C4-2B (cell line): ENCODE measurements around the gene DCLRE1A.

Experiments used
- H3K27ac ChIP-seq: fragments of 450-650 bp; 2 replicates; pipeline ENCODE4 v1.5.1; 2017
- ZFX ChIP-seq: fragments of 450-650 bp; IDR thresholded peaks from 2 replicates; pipeline ENCODE4 v1.6.1; 2017
- TF ChIP-seq, protein P1 (sequence below): fragments of 450-650 bp; conservative IDR thresholded peaks from 2 replicates; pipeline ENCODE4 v1.5.1; 2017; ENCODE audit warnings: mild to moderate bottlenecking

DCLRE1A gene

DNA sequence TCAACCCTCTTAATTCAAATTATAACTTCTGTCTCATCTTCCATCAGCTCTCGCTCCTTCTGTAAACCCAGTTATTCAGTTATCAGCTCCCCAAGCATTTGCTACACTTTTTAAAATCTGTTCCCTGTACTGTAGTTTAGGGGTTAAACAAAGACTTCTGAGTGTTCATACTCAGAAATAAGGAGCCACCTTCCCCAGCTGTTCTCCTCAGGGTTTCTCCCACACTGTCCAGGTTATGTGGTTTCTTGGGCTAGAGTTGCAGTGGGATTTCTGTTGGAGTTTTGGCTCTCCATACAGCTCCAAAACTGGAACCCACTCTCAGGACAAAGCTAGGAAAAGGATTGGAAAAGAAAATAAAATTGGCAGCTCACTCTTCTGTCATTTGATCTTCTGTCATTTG is 21.3 kb upstream of the DCLRE1A start:
- TF ChIP-seq ZFX = no peak
- TF ChIP-seq, protein P1, sequence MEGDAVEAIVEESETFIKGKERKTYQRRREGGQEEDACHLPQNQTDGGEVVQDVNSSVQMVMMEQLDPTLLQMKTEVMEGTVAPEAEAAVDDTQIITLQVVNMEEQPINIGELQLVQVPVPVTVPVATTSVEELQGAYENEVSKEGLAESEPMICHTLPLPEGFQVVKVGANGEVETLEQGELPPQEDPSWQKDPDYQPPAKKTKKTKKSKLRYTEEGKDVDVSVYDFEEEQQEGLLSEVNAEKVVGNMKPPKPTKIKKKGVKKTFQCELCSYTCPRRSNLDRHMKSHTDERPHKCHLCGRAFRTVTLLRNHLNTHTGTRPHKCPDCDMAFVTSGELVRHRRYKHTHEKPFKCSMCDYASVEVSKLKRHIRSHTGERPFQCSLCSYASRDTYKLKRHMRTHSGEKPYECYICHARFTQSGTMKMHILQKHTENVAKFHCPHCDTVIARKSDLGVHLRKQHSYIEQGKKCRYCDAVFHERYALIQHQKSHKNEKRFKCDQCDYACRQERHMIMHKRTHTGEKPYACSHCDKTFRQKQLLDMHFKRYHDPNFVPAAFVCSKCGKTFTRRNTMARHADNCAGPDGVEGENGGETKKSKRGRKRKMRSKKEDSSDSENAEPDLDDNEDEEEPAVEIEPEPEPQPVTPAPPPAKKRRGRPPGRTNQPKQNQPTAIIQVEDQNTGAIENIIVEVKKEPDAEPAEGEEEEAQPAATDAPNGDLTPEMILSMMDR = no peak
- no peak overlapping the region for H3K27ac ChIP-seq

DNA sequence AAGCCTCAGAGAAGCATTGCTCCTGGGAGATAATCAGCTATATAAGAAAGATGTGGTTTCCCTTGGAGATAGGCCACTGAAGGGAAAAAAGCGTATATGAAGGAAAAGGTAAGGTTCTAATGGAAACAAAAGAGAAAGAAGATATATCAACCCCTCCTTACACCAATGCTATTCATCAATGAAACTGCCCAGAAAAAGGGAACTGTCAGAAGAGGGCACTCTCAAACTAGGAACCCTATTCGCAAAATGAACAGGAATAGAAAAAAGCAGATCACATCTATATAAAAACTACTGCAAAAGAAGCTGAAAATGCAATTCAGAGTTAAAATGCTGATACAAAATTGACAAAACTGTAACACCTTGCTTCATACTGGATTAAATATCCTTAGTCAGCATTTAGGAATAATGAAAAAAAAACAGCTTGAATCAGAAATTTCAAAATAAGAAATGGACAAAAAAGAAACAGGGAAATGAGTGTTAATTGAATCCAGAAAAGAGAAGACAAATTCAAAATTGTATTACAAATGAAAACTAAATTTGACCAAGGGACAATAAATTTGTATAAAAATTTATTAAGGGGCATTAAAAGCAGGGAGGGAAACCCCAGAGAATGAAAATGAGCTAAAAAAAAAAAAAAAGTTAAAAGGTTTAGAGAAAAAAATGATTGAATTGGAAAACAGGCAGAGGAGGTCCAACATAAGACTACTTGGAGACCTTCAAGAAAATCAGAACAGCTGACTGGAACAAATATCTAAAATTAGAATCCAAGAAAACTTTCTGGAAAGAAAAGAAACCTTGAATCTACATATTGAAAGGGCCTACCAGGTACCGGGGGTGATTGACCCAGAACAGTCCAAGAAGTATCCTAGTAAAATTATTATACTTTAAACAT is 18.5 kb upstream of the DCLRE1A start:
- no peak overlapping the region for H3K27ac ChIP-seq
- TF ChIP-seq, protein P1 = no peak; the same call in none of the 2 replicates
- no peak for TF ChIP-seq ZFX

DNA sequence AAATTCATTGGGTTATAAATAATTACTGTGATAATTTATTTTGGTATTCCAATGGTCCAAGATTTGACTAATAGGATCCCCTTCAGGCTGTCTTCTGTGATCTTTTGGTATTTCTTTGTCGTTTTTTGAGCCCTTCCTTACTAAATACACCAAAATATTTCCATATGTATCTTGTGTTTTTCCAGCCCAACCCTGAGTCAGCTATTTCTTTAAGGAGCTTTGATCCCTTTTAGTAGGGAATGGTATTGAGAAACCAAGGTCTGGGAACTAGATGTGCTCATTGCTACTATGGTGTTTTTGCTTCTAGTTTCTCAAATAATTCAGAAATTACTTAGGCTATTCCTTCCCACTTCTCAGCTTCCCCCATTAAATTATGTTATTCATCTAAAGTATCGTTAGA is 15.9 kb upstream of the DCLRE1A start:
- H3K27ac ChIP-seq = no peak overlapping the region
- TF ChIP-seq ZFX = no peak
- TF ChIP-seq, protein P1 = no peak

DNA sequence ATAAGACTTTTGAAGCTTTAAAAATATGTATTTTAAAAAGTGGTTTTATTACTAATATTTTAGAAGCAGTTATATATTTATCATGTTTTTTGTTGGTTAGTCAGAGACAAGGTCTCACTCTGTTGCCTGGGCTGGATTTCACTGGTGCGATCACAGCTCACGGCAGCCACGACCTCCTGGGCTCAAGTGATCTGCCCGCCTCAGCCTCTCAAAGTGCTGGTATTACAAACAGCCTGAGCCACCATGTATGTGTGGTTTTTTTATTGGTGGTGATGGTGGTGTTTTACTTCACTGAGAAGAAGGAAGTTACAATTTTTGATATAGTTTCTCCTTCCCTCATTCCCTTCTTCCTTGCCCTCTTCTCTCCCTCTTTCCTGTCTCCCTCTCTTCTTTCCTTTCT is 14.0 kb upstream of the DCLRE1A start:
- no peak overlapping the region for H3K27ac ChIP-seq
- no peak for TF ChIP-seq ZFX
- TF ChIP-seq, protein P1 = no peak

DNA sequence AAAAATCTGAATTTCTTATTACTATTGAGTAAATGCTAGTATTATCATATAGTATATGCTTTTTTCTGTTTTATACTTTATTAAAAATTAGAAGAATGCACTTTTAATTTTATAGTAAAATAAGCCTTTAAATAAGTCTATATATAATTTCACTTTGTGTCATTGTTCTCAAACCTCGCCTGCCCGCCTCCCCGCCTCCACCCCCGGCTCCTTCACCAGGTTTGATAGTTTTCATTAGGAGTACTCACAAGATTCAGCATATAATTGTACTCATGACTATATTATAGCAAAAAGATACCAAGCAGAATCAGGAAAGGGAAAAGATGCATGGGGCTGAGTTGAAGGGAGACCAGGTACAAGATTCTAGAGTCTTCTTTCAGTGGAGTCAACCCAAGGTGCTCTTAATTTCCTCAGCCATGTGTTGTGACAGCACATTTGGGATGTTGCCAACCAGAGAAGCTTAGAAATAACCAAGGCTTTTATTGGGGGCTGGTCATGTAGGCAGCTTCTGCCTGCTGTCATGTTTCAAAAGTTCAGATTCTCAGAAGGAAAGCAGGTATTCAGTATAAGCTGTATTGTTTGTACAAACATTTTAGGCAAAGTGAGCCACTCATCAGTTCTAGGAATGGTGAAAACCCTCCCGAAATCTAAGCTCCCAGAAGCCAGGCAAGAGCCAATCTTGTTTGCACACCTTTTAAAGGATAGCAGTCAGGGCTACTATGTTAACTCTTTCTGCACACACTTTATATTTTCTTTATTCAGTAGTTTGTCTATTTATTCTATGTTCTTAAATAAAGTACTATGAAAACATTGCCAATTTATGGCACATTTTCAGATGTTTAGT is 12.9 kb upstream of the DCLRE1A start:
- TF ChIP-seq, protein P1 = no peak
- no peak for TF ChIP-seq ZFX
- H3K27ac ChIP-seq = no peak overlapping the region

DNA sequence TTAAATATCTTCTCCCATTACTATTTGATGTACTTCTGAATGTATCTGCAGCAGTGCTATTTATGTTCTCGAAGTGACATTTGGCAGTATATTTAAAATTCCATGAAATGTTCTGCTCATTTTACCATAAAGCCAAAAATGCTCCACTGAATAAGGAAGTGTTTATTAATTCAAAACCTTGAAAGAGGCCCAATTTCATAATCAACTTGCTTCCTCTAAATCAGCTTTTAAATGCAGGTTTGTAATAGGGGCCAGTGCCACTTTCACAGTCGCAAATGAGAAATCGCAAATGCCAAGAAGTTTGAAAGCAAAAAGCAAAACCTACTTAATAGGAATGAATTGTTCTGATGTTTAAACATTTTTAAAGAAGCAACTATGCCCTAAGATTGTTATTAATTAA is 12.0 kb upstream of the DCLRE1A start:
- no peak overlapping the region for H3K27ac ChIP-seq
- TF ChIP-seq, protein P1 = no peak
- no peak for TF ChIP-seq ZFX

DNA sequence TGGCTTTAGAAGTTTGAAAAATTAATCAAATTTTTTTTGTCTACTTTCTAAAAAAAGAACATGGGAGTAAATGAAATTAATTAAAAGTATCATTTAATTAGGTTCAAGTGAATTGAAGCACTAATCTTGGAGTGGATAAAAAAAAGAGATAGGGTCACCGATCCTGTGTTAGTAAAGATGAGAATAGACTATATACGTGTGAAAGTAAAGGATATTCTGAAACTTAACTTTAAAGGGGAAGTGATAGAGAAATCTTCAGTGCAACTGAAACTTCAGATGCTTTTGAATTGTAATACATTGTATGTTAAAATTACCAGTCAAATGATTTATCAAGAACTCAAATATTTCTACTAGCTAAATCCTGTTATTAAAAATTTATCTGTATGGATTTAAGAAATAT is 5.4 kb upstream of the DCLRE1A start:
- no peak overlapping the region for H3K27ac ChIP-seq
- TF ChIP-seq, protein P1 = no peak
- TF ChIP-seq ZFX = no peak
